Measurements from ENCODE around the gene FGF18.
"Not testable (repeated sequence)": the region's sequence is repeated elsewhere in the genome, so short reads cannot be mapped to it uniquely, and the experiment has no call there.

Gene FGF18

DNA sequence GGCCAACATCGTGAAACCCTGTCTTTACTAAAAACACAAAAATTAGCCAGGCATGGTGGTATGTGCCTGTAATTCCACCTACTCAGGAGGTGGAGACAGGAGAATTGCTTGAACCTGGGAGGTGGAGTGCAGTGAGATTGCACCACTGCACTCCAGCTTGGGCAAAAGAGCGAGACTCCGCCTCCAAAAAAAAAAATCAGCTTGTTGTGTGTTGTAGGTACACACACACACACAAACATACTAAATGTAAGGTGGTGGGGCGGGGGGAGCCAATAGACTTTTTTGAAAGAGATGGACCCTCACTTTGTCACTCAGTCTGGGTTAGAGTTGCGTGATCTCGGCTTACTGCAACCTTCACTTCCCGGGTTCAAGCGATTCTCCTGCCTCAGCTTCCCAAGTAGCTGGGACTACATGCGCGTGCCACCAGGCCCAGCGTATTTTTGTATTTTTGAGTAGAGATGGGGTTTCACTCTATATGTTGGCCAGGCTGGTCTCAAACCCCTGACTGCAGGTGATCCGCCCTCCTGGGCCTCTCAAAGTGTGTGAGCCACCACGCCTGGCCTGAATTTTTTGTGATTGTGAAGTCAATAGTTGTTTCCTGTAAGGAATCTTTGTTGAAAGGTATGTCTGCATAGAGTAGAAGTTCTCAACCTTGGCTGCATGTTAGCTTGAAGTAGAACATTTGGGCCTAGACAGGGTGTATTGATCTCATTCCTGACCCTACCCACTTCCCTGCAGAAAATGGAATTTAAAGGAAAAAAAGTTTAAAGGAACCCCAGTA lies 18.1 kb upstream of the FGF18 start:
- DNase-seq: no peak

DNA sequence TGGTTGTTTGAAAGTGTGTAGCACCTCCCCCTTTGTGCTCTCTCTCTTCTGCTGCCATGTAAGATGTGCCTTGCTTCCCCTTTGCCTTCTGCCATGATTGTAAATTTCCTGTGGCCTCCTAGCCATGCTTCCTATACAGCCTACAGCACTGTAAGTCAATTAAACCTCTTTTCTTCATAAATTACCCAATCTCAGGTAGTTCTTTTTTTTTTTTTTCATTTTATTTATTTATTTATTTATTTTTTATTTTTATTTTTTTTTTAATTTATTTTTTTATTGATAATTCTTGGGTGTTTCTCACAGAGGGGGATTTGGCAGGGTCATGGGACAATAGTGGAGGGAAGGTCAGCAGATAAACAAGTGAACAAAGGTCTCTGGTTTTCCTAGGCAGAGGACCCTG lies 16.7 kb upstream of the FGF18 start:
- not testable (repeated sequence) for DNase-seq

DNA sequence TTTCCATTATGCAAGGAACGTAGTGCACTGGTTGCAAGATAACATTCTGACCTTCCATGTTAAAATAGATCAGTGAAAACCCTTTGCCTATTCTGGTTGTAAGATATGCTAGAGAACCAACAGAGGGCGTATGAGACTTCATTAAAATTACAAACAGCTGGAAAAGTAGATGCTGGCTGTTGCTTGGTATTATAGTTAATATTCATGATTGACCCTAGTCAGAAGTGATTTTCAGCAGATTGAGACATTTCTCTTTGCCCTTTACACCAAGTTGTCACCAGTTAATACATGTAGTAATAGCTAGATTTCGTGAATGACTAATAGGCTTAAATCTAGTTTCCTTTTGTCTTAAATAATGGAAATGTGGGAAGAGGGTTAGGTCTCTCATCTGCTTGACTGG lies 13.8 kb upstream of the FGF18 start:
- no peak for DNase-seq

DNA sequence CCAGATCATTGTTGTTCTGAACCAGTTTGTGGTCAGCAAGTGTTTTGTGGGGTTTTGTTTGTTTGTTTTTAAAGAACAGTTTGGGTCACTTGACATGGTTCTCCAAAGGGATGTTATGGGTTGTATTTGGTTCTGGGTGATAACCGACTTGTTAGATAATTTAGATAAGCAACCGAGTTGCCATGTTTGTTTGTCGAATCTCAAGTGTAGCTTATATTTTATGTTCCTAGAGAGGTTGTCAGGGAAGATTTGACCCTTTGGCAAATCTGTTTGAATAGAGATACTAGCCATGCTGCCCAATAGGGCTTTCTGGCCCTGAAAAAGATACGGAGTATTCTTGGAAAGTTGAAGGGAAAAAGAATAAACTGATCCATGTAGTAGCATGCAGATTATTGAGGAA lies 12.2 kb upstream of the FGF18 start:
- DNase-seq: no peak

DNA sequence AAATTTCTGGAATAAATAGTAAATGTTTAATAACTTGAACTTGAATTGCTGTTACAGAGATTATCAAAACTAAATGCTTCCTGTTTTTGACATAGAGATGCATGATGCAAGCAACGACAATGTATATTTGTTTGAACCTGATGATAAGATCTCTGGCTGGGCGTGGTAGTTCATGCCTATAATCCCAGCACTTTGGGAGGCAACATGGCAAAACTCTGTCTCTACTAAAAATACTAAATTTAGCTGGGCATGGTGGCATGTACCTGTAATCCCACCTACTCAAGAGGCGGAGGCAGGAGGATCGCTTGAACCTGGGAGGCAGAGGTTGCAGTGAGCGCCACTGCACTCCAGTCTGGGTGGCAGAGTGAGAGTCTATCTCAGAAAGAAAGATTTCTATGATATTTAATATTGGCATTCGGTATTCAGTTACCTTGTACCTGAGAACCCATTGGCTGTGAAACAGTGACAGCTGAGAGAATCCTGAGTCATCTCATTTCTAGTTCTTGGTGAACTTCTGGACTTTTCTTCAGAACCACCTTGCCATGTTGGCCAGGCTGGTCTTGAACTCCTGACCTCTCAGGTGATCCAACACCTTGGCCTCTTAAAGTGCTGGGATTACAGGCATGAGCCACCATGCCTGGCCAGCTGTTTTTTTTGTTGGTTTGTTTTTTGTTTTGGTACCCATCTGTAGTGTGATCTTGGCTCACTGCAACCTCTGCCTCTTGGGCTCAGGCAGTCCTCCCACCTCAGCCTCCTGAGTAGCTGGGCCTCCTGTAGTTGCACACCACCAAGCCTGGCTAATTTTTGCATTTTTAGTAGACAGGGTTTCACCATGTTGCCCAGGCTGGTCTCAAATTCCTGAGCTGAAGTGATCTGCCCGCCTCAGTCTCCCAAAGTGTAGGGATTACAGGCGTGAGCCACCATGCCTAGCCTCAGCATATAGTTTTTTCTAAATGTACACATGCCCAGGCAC lies 10.0 kb upstream of the FGF18 start:
- DNase-seq: no peak

DNA sequence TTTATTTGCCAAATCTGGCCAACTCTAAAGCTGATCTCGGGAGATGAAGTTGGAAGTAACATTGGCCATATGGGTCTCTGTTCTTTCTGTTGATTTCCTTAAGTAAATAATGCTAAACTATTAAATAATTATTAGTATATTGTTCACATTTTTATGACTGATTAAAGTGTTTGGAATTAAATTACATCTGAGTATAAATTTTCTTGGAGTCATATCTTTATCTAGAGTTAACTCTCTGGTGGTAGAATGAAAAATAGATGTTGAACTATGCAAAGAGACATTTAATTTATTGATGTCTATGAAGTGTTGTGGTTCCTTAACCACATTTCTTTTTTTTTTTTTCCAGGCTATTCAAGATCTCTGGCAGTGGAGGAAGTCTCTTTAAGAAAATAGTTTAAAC lies 9.3 kb upstream of the FGF18 start:
- DNase-seq: no peak

DNA sequence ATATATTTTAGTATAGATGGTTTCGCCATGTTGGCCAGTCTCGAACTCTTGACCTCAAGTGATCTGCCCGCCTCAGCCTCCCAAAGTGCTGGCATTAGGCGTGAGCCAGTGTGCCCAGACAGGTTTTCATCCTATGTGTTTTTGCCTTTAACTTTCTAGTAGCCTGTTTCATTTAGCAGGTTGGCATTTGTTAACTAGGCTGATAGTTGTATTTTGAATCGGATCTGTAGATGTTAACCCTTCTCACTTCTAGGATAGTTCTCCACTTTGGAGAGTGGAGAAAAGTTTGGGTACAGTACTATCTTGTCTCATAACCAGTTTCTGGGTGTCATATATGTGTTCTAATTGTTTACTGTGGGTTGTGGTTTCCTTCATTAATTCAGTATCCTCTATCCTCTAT lies 7.3 kb upstream of the FGF18 start:
- no peak for DNase-seq

DNA sequence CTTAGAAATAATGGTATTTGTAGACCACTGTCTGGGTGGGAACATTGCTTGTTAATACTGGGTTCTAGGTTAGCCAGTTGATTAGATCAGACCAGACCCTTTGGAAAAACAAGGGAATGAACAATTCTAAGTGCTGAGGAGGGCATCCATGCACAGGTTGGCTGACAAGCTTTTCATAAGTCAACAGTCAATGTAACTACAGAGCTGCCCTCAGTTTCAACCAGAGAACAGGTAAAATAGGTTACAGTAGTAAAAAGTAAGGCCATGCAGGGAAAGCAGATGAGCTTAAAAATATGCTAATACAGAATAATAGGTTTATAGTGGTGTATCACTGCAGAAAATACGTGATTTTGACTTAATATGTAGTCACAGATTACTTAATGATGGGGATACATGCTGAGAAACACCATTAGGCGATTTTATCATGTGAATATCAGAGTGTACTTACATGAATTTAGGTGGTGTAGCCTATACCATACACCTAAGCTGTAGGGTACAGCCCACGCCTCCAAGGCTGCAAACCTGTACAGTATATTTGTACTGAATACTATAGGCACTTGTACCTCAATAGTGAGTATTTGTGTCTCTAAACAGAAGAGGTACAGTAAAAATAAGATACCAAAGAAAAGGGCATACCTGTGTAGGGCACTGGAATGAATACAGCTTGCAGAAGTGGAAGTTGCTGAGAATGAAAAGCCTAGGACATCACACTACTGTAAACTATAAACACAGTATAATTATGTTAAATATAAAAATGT lies 6.1 kb upstream of the FGF18 start:
- no peak for DNase-seq

DNA sequence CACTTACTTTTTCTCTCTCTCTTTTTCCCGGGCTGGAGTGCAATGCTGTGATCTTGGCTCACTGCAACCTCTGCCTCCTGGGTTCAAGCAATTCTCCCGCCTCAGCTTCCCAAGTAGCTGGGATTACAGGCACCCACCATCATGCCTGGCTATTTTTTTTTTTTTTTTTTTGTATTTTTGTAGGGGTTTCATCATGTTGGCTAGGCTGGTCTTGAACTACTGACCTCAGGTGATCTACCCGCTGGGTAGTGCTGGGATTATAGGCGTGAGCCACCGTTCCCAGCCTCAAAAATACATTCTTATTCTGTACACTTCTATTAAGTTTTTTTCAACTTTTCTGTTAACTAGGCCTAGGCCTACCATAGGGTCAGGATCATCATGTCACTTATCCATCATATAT lies 5.5 kb upstream of the FGF18 start:
- DNase-seq: not testable (repeated sequence)

DNA sequence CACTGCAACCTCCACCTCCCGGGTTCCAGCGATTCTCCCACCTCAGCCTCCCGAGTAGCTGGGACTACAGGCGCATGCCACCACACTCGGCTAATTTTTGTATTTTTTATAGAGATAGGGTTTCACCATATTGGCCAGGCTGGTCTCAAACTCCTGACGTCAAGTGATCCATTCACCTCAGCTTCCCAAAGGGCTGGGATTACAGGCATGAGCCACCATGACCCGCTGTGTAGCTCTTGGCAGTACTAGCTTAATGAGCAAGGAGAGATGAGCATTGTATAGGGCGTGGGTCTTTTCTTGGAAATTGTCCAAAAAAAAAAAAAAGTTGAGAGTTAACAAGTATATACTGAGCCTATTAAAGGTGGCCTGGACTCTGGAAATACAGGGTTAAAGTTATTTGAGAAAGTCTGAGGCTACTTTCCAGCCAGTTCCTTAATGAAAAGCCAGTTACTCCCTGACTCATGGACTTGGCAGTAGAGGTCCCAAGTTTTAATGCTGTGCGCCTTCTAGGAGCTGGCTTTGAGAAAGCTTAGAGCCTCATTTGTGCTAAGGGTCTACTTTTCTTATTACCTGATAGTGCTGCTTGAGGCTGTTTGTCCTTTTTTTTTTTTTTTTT lies 4.2 kb upstream of the FGF18 start:
- no peak for DNase-seq

DNA sequence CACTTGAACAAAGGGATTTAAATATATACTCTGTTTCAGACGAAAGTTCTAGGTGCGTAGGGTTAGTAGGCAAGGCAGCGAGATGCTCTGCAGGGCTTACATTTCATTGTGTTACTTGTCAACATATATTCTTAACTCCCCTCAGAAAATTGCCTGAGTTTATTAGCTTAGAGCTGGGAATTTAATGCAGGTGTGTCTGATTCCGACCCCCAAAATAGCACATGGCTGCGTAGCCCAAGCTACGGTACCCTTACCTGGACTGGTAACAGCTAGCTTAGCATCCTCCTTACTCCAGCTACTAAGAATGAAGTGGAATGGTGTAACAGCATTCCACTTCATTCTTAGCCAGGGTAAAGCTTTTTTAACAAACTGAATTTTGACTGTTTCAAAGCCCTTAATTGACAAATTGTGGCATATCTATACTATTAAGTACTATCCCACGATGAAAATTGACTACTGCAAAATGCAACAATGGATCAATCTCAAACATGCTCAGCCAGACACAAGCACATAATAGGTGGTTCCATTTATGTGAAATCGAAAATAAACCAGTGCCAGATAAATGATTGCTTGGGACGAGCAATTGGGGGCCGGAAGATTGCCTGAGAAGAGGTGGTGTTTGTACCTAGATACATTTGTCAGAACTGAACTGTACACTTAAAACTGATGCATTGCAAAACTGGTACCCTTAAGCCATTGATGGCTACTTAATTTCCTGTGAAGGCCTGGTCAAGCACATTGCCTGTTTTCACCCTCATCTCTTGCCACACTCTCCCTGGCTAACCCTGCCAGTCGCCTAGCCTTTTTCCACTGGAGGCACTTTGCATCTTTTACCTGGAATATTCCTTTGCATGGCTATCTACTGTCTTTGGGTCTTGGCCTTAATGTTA lies 3.0 kb upstream of the FGF18 start:
- no peak for DNase-seq

DNA sequence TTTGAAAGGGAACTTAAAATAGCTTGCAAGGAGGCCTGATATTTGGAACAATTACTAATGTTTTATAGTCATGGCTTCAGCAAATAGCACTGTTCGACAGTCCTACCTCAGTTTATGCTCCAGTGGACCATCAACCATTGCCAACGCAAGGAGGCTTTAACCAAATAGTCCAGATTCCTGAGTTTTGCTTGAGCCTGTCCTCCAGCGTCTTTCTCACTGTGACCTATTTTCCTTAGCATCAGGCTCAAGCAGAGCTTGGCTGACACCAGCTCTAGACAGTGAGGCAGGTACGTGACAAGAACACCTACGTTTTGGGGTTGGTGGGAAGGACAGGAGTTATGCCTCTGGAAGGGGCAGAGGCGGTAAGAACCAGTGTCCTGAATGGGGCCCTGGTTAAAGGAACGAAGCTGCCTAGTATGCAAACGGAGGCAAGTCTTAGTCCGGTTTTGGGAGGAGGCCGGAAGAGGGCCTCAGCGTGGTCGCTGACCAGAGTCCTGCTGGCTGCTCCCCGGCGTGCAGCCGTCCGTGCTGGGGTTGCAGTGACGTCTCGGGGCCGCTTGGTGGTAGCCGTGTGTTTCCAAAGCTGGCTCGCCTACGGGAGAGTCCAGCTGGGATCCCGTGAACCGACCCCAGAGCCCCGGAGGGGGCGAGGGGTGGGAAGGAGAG lies 998 bp upstream of the FGF18 start:
- peak; percentile 32 for DNase-seq

DNA sequence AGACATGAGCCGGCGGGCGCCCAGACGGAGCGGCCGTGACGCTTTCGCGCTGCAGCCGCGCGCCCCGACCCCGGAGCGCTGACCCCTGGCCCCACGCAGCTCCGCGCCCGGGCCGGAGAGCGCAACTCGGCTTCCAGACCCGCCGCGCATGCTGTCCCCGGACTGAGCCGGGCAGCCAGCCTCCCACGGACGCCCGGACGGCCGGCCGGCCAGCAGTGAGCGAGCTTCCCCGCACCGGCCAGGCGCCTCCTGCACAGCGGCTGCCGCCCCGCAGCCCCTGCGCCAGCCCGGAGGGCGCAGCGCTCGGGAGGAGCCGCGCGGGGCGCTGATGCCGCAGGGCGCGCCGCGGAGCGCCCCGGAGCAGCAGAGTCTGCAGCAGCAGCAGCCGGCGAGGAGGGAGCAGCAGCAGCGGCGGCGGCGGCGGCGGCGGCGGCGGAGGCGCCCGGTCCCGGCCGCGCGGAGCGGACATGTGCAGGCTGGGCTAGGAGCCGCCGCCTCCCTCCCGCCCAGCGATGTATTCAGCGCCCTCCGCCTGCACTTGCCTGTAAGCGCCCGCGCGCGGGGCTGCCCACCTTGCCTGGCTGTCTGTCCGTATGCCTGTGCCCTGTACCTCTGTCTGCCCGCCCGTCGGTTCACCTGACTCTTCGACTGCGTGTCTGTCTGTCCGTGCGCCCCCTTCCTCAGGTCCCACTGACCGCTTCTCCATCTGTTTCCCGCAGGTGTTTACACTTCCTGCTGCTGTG lies 412 bp downstream of the FGF18 start:
- DNase-seq: peak; percentile 11

DNA sequence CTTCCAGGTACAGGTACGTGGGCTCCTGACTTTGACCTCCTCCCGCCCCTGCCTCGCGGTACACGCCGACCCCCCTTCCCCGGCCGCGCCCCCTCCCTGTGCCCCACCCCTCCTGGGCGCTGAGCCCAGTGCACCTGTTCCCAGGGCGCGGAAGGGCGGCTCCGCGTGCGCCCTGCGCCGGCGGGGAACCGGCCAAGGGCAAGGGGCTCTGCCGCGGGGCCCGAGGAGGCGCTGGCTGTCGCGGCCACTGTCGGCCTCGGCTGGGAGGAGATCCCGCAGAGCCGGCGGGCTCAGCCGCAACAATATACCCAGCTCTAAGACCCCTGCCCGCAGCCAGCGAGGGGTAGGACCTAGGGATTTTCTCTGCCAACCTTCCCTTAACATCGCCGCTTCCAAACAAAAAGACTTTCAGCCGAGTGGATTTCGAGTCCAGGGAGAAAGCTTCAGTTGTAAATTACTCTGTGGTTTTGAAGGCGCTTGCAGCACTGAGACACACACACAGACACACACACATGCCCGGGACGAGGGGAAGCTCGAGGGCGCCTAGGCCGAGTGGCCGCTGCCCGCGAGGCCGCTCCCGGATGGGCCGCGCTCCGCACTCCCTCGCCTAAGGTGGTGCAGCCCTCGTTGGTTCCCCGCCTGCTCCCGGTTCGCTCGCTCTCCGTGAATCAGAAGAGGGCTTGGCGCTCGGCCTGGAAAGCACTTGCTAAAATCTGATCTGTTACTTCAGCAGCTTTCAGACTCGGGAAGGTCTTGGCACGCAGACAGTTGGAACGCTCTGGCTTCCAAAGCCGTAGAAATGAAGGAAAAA lies 1.2 kb downstream of the FGF18 start:
- DNase-seq: no peak

DNA sequence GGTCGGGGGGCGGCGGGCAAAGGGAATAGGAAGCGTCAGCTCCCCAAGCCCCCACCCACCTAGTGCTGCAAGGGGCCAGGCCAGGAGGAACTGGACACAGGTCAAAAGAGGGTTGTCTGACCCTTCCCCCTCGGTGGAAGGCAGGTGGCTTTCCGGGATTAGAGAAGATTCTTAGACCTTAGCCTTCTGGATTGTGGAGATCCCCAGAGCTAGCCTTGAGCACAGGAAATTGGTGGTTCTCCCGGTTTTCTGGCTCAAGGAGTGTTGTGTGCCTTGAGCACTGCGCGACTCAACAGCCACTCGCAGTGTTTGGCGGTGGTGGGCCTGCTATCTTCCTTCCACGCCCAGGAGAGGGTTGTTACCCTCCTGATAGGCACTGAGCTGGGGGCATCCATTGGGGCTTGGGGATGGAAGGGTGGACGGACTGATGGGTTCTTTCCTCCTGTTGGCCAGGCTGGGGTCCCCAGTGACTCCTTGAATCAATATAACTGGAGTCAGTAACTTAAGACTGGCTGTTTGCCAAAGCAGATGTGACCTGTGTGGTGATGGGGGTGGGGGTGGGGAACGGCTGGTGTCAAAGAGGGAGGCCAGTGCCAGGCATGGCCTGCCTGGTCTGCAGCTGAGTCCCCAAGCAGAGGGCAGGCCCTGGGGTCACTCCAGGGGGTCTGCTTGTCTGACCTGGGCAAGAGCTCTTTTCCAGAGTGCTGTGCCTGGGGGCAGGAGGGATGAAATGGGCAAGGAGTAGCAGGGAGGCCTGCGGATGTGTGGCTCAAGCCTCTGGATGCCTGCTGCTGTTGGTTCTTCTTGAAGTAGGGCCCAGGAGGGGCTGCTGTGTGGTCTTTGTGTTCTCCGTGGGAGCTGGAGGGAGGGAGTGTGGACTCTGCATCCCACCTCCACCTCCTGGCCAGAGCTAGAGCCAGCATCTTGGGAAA lies 2.1 kb downstream of the FGF18 start:
- DNase-seq: no peak

DNA sequence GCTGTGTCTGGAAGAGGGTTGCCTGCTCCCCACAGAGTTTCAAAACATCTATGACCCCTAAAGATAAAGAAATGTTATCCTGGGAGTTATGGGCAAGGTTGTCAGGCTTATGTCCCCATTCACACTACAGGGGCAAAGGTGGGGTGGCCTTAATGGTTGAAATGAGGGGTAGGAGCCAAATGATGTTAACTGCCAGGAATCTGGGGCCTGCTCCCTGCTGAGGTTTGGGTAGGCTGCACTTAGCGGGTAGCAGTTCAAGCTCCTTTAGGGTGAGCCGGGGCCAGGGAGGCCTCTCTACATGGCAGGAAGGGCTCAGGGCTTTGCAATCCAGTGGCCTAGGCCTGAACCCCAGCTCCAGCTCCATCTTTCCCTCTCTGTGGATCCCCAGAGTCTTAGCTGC lies 3.0 kb downstream of the FGF18 start:
- DNase-seq: no peak

DNA sequence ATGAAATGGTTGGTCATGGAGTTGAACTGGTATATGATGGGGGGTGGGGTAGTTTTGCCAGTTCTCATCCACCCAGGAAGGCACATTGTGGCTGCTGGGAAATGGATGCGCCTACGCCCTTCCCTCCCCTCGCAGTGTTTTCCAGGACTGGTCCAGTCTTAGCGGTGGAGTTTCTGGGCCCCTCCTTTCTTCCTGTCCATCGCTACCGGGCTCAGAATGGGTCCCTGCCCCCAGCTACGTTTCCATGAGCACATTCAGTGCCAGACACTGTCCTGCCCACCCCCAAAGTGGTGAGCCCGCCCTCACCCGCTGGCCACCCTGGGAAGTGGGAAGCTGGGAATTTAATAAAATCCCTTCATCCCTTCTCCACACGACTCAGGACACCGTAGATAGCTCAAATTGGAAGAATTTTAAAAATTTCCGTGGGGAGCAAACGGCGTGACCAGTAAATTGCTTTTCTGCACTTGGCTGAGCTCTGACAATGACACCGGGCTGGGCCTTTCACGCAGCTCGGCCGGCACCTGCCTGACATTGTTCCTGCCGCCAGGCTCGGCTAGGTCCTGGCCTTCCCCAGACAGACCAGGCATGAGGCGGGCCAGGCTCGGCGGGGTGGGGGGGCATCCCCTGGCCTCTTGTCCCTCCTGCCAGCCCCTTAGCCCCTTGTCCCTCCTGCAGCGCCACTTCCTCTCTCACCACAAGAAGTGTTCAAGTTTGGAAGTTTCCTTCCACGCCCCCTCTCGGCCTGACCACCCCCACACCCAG lies 3.6 kb downstream of the FGF18 start:
- no peak for DNase-seq

DNA sequence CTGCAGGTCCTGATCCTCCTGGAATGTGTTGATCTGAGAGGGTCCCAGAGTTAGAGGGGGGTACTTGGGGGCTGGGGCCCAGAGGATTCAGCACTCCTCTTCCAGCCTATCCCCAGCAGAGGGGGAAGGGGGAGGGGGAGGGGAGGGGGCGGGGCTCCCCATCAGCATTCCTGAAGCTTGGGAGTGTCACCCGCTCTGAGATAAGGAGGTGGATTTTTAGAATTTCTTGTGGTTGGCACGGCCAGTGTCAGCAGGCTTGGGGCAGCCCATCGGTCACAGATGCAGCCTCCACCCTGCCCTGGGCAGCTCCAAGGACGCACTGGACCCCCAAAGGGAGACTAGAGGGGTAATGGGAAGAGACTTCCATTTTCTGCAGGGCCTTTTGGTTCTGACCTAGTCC lies 5.3 kb downstream of the FGF18 start:
- DNase-seq: no peak

All from NCI-H526 treated with DMSO at 0.1 percent for 48 hours (cell line).